ENCODE measurements around the gene TSPAN11.
A peak's percentile ranks its signal among the peaks of the same experiment; 100 is the strongest.

TSPAN11 gene

GRCh38 chr12:30989754-30990153 lies 63.2 kb downstream of the TSPAN11 start:
- Histone ChIP-seq H3K9me3 (ENCODE audit: insufficient read depth, low read length) (no peaks in the 10 kb centered on the region), H3K4me1 (ENCODE audit: insufficient read depth, insufficient read length) (peaks cover 19% of the 10 kb centered on the region), H3K4me3 (ENCODE audit: insufficient read length, low read depth) (no peak overlapping the region), H3K36me3 (ENCODE audit: insufficient read depth, insufficient read length, low read length) (no peaks in the 10 kb centered on the region), H3K27me3 (ENCODE audit: insufficient read depth, insufficient read length) (no peaks in the 10 kb centered on the region), H3K9ac (ENCODE audit: insufficient read length, low read depth) (peak overlapping the region; percentile 1)
- DNase-seq (ENCODE audit: low read depth, low spot score) = peak; percentile 58
- TF ChIP-seq SUZ12 (IDR thresholded peaks at IDR 0.05; ENCODE audit: extremely low read depth, insufficient read depth, insufficient read length) = no peak
- no peak for TF ChIP-seq ZNF274 (IDR thresholded peaks at IDR 0.05; ENCODE audit: low read depth, low read length)
- TF ChIP-seq YY1 (IDR thresholded peaks at IDR 0.05; ENCODE audit: insufficient read depth, insufficient read length) = no peak

DNA sequence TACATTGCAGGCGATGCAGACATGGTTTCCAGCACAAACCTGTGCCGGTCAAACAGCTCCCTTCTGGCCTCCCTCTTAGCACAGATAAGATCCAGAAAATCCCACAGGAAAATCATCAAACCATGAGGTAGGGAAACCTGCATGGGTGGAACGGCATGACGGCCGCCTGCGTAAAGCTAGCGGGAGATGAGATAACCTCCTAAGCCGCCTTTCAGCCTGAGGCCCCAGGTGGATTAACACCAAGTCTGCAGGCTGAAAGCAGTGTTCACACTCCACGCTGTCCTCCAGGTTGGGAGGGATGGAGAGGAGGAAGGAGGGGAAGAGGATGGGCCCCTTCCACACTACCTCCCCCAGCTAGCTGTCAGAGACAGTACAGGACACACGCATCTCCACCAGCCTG lies 63.8 kb downstream of the TSPAN11 start:
- Histone ChIP-seq H3K27me3 (ENCODE audit: insufficient read depth, insufficient read length) (no peaks in the 10 kb centered on the region), H3K4me3 (ENCODE audit: insufficient read length, low read depth) (no peak overlapping the region), H3K9me3 (ENCODE audit: insufficient read depth, low read length) (no peaks in the 10 kb centered on the region), H3K36me3 (ENCODE audit: insufficient read depth, insufficient read length, low read length) (no peaks in the 10 kb centered on the region), H3K9ac (ENCODE audit: insufficient read length, low read depth) (peak overlapping the region; percentile 1), H3K4me1 (ENCODE audit: insufficient read depth, insufficient read length) (peaks cover 19% of the 10 kb centered on the region)
- no peak for DNase-seq (ENCODE audit: low read depth, low spot score)
- no peak for TF ChIP-seq ZNF274 (IDR thresholded peaks at IDR 0.05; ENCODE audit: low read depth, low read length)
- no peak for TF ChIP-seq SUZ12 (IDR thresholded peaks at IDR 0.05; ENCODE audit: extremely low read depth, insufficient read depth, insufficient read length)

DNA sequence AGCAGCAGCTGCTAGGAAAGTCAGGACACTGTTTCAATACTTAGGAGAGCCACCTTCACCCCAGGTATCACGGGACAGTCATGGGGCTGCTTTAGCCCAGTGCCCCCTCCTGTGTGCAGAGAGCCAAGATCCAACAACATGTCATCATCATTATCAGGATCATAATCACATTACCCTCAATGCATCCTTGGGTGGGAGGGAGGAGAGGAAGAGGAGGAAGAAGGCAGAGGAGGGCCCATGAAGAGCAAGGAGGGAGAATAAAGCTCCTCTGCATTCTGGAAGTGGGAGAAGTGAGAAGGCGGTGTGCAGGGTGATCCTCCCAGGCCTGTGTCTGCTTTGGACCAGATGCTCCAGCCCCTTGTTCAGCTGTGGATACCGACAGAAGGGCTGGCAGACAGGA lies 64.2 kb downstream of the TSPAN11 start:
- Histone ChIP-seq H3K4me3 (ENCODE audit: insufficient read length, low read depth) (no peak overlapping the region), H3K9me3 (ENCODE audit: insufficient read depth, low read length) (no peaks in the 10 kb centered on the region), H3K36me3 (ENCODE audit: insufficient read depth, insufficient read length, low read length) (no peaks in the 10 kb centered on the region), H3K9ac (ENCODE audit: insufficient read length, low read depth) (no peak overlapping the region), H3K27me3 (ENCODE audit: insufficient read depth, insufficient read length) (no peaks in the 10 kb centered on the region), H3K4me1 (ENCODE audit: insufficient read depth, insufficient read length) (peaks cover 16% of the 10 kb centered on the region)
- DNase-seq (ENCODE audit: low read depth, low spot score) = no peak
- TF ChIP-seq SUZ12 (IDR thresholded peaks at IDR 0.05; ENCODE audit: extremely low read depth, insufficient read depth, insufficient read length) = no peak
- TF ChIP-seq ZNF274 (IDR thresholded peaks at IDR 0.05; ENCODE audit: low read depth, low read length) = no peak
- no peak for TF ChIP-seq YY1 (IDR thresholded peaks at IDR 0.05; ENCODE audit: insufficient read depth, insufficient read length)

DNA sequence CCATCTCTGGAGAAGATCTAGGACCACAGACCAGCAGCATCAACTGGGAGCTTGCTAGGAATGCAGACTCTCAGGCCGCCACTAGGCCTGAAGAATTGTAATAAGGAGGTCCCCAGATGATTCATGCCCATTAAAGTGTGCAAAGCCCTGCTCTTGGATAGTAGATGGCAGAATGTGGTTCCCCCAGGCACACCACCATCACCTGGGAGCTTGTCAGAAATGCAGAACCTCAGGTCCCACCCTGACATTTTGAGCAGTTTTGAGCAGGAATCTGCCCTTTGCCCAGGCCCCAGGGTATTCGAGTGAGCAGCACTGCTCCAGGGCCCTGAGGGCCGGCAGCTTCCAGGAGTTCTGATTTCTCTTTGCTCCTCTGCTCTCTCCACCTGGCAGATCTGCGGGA lies 64.9 kb downstream of the TSPAN11 start:
- Histone ChIP-seq H3K4me1 (ENCODE audit: insufficient read depth, insufficient read length) (peaks cover 23% of the 10 kb centered on the region), H3K9ac (ENCODE audit: insufficient read length, low read depth) (no peak overlapping the region), H3K36me3 (ENCODE audit: insufficient read depth, insufficient read length, low read length) (no peaks in the 10 kb centered on the region), H3K4me3 (ENCODE audit: insufficient read length, low read depth) (no peak overlapping the region), H3K9me3 (ENCODE audit: insufficient read depth, low read length) (no peaks in the 10 kb centered on the region), H3K27me3 (ENCODE audit: insufficient read depth, insufficient read length) (no peaks in the 10 kb centered on the region)
- no peak for TF ChIP-seq ZNF274 (IDR thresholded peaks at IDR 0.05; ENCODE audit: low read depth, low read length)
- TF ChIP-seq SUZ12 (IDR thresholded peaks at IDR 0.05; ENCODE audit: extremely low read depth, insufficient read depth, insufficient read length) = no peak
- TF ChIP-seq YY1 (IDR thresholded peaks at IDR 0.05; ENCODE audit: insufficient read depth, insufficient read length) = no peak
- no peak for DNase-seq (ENCODE audit: low read depth, low spot score)

- DNase-seq (ENCODE audit: low read depth, low spot score) = no peak
- Histone ChIP-seq H3K9ac (ENCODE audit: insufficient read length, low read depth) (no peak overlapping the region), H3K9me3 (ENCODE audit: insufficient read depth, low read length) (no peaks in the 10 kb centered on the region), H3K4me1 (ENCODE audit: insufficient read depth, insufficient read length) (peaks cover 27% of the 10 kb centered on the region), H3K4me3 (ENCODE audit: insufficient read length, low read depth) (no peak overlapping the region), H3K36me3 (ENCODE audit: insufficient read depth, insufficient read length, low read length) (no peaks in the 10 kb centered on the region), H3K27me3 (ENCODE audit: insufficient read depth, insufficient read length) (no peaks in the 10 kb centered on the region)
- TF ChIP-seq SUZ12 (IDR thresholded peaks at IDR 0.05; ENCODE audit: extremely low read depth, insufficient read depth, insufficient read length) = no peak
- TF ChIP-seq YY1 (IDR thresholded peaks at IDR 0.05; ENCODE audit: insufficient read depth, insufficient read length) = no peak
- no peak for TF ChIP-seq ZNF274 (IDR thresholded peaks at IDR 0.05; ENCODE audit: low read depth, low read length)
These were observed 65.8 kb downstream of the TSPAN11 start for GRCh38 chr12:30992381-30992780.

GRCh38 chr12:30993766-30994165 lies 67.2 kb downstream of the TSPAN11 start:
- TF ChIP-seq ZNF274 (IDR thresholded peaks at IDR 0.05; ENCODE audit: low read depth, low read length) (no peak), YY1 (IDR thresholded peaks at IDR 0.05; ENCODE audit: insufficient read depth, insufficient read length) (no peak), SUZ12 (IDR thresholded peaks at IDR 0.05; ENCODE audit: extremely low read depth, insufficient read depth, insufficient read length) (no peak)
- Histone ChIP-seq H3K9me3 (ENCODE audit: insufficient read depth, low read length) (no peaks in the 10 kb centered on the region), H3K4me3 (ENCODE audit: insufficient read length, low read depth) (no peak overlapping the region), H3K9ac (ENCODE audit: insufficient read length, low read depth) (no peak overlapping the region), H3K27me3 (ENCODE audit: insufficient read depth, insufficient read length) (no peaks in the 10 kb centered on the region), H3K36me3 (ENCODE audit: insufficient read depth, insufficient read length, low read length) (no peaks in the 10 kb centered on the region), H3K4me1 (ENCODE audit: insufficient read depth, insufficient read length) (peaks cover 27% of the 10 kb centered on the region)
- DNase-seq (ENCODE audit: low read depth, low spot score) = no peak

DNA sequence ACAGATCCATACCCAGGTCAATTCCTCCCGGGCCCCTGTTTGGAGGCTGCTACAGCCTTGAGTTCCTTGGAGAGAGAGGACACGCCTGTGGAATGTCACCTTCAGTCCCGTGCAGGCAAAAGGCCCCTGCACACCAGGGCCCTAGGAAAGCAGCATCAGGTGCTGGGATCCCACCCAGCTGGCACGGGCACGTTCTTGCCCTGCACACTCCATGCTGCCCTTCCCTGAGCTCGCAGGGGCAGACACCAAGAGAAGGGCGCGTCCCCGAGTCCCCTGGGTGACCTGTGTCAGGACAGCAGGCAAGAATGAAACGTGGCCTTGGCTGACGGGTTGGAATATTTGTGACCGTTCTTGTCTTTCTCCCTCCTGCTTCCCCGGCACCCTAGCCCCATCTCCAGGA lies 67.7 kb downstream of the TSPAN11 start:
- TF ChIP-seq YY1 (IDR thresholded peaks at IDR 0.05; ENCODE audit: insufficient read depth, insufficient read length) (no peak), ZNF274 (IDR thresholded peaks at IDR 0.05; ENCODE audit: low read depth, low read length) (no peak), SUZ12 (IDR thresholded peaks at IDR 0.05; ENCODE audit: extremely low read depth, insufficient read depth, insufficient read length) (no peak)
- H3K27me3 ChIP-seq (ENCODE audit: insufficient read depth, insufficient read length) = no peaks in the 10 kb centered on the region
- no peak overlapping the region for H3K9ac ChIP-seq (ENCODE audit: insufficient read length, low read depth)
- no peak for DNase-seq (ENCODE audit: low read depth, low spot score)
- no peaks in the 10 kb centered on the region for H3K36me3 ChIP-seq (ENCODE audit: insufficient read depth, insufficient read length, low read length)
- H3K4me3 ChIP-seq (ENCODE audit: insufficient read length, low read depth) = no peak overlapping the region
- no peaks in the 10 kb centered on the region for H3K9me3 ChIP-seq (ENCODE audit: insufficient read depth, low read length)
- peaks cover 25% of the 10 kb centered on the region for H3K4me1 ChIP-seq (ENCODE audit: insufficient read depth, insufficient read length)

DNA sequence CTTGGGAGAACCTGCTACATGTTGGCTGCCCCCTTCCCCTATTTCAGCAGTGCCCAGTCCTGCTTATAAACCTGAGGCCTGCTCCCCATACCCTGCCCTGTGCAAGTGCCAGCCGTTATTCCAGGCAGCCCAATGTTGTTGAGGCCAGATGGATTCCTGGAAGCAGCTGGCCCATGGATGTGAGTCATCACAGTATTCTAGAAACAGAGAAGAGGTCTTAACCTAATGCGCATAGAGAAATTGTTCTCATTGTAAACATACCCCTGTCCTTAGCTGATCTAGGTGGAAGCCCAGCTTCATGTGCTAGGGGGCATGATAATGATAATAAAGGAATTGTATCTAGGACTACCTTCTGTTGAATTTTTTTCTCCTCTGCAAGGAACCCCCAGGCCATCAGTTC lies 69.7 kb downstream of the TSPAN11 start:
- Histone ChIP-seq H3K9ac (ENCODE audit: insufficient read length, low read depth) (no peak overlapping the region), H3K4me1 (ENCODE audit: insufficient read depth, insufficient read length) (peaks cover 13% of the 10 kb centered on the region), H3K36me3 (ENCODE audit: insufficient read depth, insufficient read length, low read length) (no peaks in the 10 kb centered on the region), H3K4me3 (ENCODE audit: insufficient read length, low read depth) (no peak overlapping the region), H3K27me3 (ENCODE audit: insufficient read depth, insufficient read length) (no peaks in the 10 kb centered on the region), H3K9me3 (ENCODE audit: insufficient read depth, low read length) (no peaks in the 10 kb centered on the region)
- TF ChIP-seq YY1 (IDR thresholded peaks at IDR 0.05; ENCODE audit: insufficient read depth, insufficient read length) (no peak), ZNF274 (IDR thresholded peaks at IDR 0.05; ENCODE audit: low read depth, low read length) (no peak), SUZ12 (IDR thresholded peaks at IDR 0.05; ENCODE audit: extremely low read depth, insufficient read depth, insufficient read length) (no peak)
- peak; percentile 52 for DNase-seq (ENCODE audit: low read depth, low spot score)

Measured in NT2/D1 (cell line).